Activated T-cell treated with anti-CD3 and anti-CD28 coated beads, Interleukin-2, amount 50 U/mL, for 72 hours (primary cell): ENCODE measurements around the gene STAG1. TPM values are rescaled to one million over a fixed set of nuclear protein-coding genes. Genes with fewer than 3 reads are reported as not detected.
A peak's percentile ranks its signal among the peaks of the same experiment; 100 is the strongest.

Source experiments
- ATAC-seq, 2 donors: fragments of 150-1000 bp; cut with Tn5 transposase; replicated peaks in 1 of 2; 2 replicates each; pipeline ENCODE4 v1.10.0; 2021; ENCODE audit warnings: moderate library complexity in 2 of 2, mild to moderate bottlenecking in 1 of 2
- DNase-seq, 2 donors: peaks; one replicate each; pipeline ENCODE4 v3.0.0; 2021 to 2022; ENCODE audit warnings: mixed read lengths in 1 of 2
- H3K27ac Mint-ChIP-seq: one replicate; pipeline ENCODE4 v1.8.0; 2022; ENCODE audit warnings: mild to moderate bottlenecking, moderate library complexity, mixed read lengths
- H3K27me3 Mint-ChIP-seq: one replicate; pipeline ENCODE4 v1.8.0; 2022; ENCODE audit warnings: low read depth, mixed read lengths
- H3K36me3 Mint-ChIP-seq, 2 donors: one replicate each; pipeline ENCODE4 v1.8.0; 2022; ENCODE audit warnings: mixed read lengths in 2 of 2, mild to moderate bottlenecking in 1 of 2; ENCODE audit not compliant: insufficient read depth in 2 of 2
- H3K4me1 Mint-ChIP-seq: one replicate; pipeline ENCODE4 v1.8.0; 2022; ENCODE audit warnings: low read depth, mixed read lengths
- H3K4me3 Mint-ChIP-seq, 2 donors: one replicate each; pipeline ENCODE4 v1.8.0; 2022; ENCODE audit warnings: mild to moderate bottlenecking in 2 of 2, mixed read lengths in 2 of 2, moderate library complexity in 2 of 2
- H3K9me3 Mint-ChIP-seq, 2 donors: one replicate each; pipeline ENCODE4 v1.8.0; 2022; ENCODE audit warnings: mixed read lengths in 2 of 2
- total RNA-seq, 2 donors: library from RNA; stranded (reverse); gene quantifications; one replicate each; pipeline ENCODE4 v1.2.3, GENCODE V29; 2022

STAG1 gene
- total RNA-seq, 2 donors from 2014 or later: 41.0 to 52.7 TPM

DNA sequence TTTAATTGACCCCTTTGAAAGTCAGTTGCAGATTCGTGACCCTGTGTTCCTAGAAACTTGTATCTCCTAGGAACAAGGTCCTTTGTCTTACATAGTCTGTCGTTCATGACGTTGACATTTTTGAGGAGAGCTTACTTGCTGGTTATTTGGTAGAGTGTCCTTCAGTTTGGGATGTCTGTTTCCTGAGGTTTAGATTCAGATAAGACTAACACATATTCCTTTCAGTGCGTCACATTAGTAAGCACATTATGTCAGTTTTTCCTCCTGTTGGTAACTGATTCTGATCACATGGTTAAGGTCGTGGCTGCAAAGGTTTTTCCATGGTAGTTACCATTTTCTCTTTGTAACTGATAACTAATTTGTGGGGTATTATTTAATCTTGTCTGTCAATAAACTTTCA is 421.3 kb downstream of the STAG1 start:
- Mint-ChIP-seq H3K4me3 (no peak overlapping the region), H3K4me1 (no peaks in the 10 kb centered on the region), H3K36me3 (peaks cover 3 to 14% of the 10 kb centered on the region in 2 donors), H3K9me3 (no peaks in the 10 kb centered on the region), H3K27me3 (no peaks in the 10 kb centered on the region), H3K27ac (no peak overlapping the region)
- ATAC-seq: no peak
- DNase-seq: no peak

DNA sequence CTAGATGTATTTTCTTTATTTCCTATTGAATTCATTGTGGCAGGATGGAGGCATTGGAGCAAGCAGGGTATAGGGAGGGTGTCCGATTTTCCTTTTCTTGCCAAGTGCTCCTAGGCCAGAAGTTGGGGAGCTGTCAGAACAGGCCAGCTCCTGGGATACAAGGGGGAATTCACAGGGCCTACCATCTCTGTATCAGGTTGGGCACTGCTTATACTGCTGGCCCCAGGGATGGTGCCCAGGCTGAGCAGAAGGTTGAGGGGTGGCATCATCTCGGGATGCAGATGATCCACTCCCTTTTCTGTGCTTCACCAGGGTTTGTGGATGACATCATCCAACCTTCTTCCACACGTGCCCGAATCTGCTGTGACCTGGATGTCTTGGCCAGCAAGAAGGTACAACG is 422.6 kb downstream of the STAG1 start:
- H3K27me3 Mint-ChIP-seq: no peaks in the 10 kb centered on the region
- ATAC-seq (no peak), DNase-seq (no peak)
- H3K4me1 Mint-ChIP-seq: no peaks in the 10 kb centered on the region
- no peak overlapping the region for H3K4me3 Mint-ChIP-seq
- H3K27ac Mint-ChIP-seq: peak overlapping the region; percentile 28
- H3K9me3 Mint-ChIP-seq: no peaks in the 10 kb centered on the region
- H3K36me3 Mint-ChIP-seq: peaks cover 4 to 19% of the 10 kb centered on the region in 2 donors

DNA sequence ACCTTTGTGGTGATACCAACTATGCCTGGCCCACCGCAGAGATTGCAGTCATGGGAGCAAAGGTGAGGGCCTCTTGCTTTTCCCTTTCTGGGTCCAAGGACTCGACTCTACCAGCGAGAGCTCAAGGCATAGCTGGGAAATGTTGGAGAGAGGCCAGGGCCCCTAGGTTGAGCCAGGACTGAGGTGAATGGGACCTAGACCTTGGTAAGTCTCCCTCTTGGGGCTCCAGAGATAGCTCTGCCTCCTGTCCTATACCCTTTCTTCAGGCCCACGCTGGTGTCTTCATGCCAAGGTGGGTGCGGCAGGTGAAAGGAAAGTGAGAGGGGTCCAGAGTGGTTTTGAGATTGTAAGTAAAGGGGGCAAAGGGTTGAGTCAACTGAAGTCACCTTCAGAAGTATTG is 424.5 kb downstream of the STAG1 start:
- Mint-ChIP-seq H3K4me1 (no peaks in the 10 kb centered on the region), H3K9me3 (peaks cover 3 to 5% of the 10 kb centered on the region in 2 donors), H3K27ac (no peak overlapping the region), H3K36me3 (peaks cover 13 to 31% of the 10 kb centered on the region in 2 donors), H3K4me3 (no peak overlapping the region), H3K27me3 (no peaks in the 10 kb centered on the region)
- DNase-seq: no peak
- no peak for ATAC-seq

DNA sequence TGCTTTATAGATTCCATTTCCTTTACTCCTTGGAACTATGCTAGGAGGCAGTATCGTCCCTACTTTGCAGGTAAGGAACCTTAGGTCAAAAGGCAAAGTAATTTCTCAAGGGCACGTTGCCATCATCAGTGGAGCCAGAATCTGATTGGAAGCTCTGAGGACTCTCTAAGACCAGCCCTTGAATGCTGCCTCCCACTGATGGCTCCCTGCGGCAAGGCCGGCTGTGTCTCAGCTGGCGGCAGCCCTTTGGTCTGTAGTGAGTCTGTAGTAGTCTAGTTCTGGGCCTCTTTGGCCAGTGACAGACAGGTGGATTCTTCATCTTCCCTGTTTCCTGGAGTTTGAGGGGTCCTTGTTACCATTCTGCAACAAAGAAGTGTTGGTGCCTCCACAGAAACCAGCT is 425.9 kb downstream of the STAG1 start:
- H3K4me1 Mint-ChIP-seq: no peaks in the 10 kb centered on the region
- DNase-seq (no peak), ATAC-seq (no peak)
- no peaks in the 10 kb centered on the region for H3K27me3 Mint-ChIP-seq
- H3K36me3 Mint-ChIP-seq: peaks cover 20 to 44% of the 10 kb centered on the region in 2 donors
- peaks cover 9 to 11% of the 10 kb centered on the region in 2 donors for H3K9me3 Mint-ChIP-seq
- no peak overlapping the region for H3K4me3 Mint-ChIP-seq
- peak overlapping the region; percentile 7 for H3K27ac Mint-ChIP-seq

DNA sequence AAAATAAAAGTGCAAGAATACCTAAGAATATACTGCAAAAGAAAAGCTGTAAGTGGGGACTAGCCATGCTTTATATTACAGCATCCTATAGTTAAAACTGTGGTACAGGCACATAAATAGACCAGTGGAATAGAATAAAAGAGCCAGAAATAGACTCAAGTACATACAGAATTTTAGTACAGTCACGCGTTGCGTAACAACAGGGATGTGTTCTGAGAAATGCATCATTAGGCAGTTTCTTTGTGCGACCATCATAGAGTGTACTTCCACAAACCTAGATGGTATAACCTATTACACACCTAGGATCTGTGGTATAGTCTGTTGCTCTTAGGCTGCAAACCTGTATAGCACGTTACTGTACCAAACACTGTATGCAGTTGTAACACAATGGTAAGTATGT is 440.2 kb downstream of the STAG1 start:
- Mint-ChIP-seq H3K9me3 (no peaks in the 10 kb centered on the region), H3K36me3 (peaks cover 0 to 12% of the 10 kb centered on the region in 2 donors), H3K27me3 (no peaks in the 10 kb centered on the region), H3K27ac (peak overlapping the region; percentile 46), H3K4me1 (no peaks in the 10 kb centered on the region), H3K4me3 (no peak overlapping the region)
- ATAC-seq (no peak), DNase-seq (no peak)

DNA sequence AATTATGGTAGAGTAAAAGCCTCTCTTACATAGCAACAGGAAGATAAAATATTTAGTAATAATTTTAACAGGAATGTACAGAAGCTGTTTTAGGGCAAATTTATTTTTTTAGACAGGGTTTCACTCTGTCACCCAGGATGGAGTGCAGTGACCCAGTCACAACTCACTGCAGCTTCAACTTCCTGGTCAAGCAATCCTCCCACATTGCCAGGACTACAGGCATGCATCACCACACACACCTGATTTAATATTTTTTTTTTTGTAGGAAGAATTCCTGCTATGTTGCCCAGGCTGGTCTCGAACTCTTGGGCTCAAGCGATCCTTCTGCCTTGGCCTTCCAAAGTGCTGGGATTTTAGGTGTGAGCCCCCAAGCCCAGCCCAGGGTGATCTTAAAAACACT is 440.9 kb downstream of the STAG1 start:
- no peaks in the 10 kb centered on the region for H3K9me3 Mint-ChIP-seq
- no peaks in the 10 kb centered on the region for H3K4me1 Mint-ChIP-seq
- no peaks in the 10 kb centered on the region for H3K27me3 Mint-ChIP-seq
- no peak overlapping the region for H3K27ac Mint-ChIP-seq
- H3K36me3 Mint-ChIP-seq: peaks cover 0 to 7% of the 10 kb centered on the region in 2 donors
- H3K4me3 Mint-ChIP-seq: no peak overlapping the region
- DNase-seq: no peak
- ATAC-seq: no peak

DNA sequence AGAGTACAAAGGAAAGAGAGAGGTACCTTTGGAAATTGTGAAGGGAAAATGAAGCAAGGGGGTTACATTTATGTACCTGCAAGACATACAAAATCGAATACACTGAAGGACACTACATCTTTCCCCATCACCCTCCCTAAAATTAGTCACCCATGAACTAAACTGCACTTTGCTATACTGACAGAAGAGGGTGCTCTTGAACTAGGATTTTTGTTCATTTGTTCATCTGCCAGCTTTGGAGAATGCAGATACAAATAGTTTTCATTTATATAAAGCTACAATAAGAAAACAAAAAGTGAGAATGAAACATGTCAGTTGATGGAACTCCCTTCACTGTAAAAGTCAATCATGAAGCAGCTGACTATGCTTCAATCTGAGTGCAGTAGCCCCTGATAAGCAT is 446.3 kb downstream of the STAG1 start:
- no peak overlapping the region for H3K4me3 Mint-ChIP-seq
- peak in 1 of 2 donors; percentile 19 for DNase-seq
- no peaks in the 10 kb centered on the region for H3K27me3 Mint-ChIP-seq
- ATAC-seq: no peak
- no peaks in the 10 kb centered on the region for H3K9me3 Mint-ChIP-seq
- no peaks in the 10 kb centered on the region for H3K4me1 Mint-ChIP-seq
- H3K36me3 Mint-ChIP-seq: peaks cover 1 to 8% of the 10 kb centered on the region in 2 donors
- H3K27ac Mint-ChIP-seq: peak overlapping the region; percentile 79

DNA sequence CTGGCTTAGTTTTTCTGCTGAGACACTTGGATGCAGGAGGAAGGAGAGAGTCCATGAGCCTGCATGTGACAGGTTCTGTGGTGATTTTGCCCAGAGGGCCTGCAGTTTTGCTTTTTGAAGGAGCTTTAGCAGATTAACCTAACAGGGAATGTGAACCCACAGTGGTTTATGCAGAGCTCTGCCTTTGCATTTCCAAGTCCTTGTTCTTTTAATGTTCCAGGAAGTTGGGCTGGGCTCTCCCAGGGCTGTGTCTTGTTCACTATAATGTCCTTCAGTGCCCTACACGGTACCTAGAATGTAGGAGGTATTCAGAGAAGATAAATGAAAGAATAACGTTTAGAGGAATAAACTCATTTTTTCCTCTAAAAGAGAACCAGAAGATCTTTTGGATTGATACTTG is 451.7 kb downstream of the STAG1 start:
- Mint-ChIP-seq H3K4me1 (no peaks in the 10 kb centered on the region), H3K27me3 (no peaks in the 10 kb centered on the region), H3K27ac (no peak overlapping the region), H3K4me3 (no peak overlapping the region), H3K9me3 (no peaks in the 10 kb centered on the region), H3K36me3 (peaks cover 0 to 6% of the 10 kb centered on the region in 2 donors)
- DNase-seq (no peak), ATAC-seq (no peak)

DNA sequence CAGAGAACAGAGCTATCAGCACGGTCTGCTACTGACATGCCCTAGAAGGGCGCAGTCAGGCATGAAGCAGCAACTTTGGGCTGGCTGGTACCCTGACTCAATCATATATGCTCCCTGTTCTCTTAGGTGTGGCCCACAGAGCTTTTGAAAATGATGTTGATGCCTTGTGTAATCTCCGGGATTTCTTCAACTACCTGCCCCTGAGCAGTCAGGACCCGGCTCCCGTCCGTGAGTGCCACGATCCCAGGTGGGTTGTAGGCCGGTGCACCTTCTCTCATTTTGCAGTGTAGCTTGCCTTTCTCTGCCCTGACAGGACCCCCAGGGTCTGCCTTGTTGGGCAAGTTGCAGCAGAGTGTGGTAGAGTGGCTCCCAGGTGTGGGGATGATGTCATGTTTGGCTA is 454.4 kb downstream of the STAG1 start:
- H3K27ac Mint-ChIP-seq: no peak overlapping the region
- DNase-seq: no peak

DNA sequence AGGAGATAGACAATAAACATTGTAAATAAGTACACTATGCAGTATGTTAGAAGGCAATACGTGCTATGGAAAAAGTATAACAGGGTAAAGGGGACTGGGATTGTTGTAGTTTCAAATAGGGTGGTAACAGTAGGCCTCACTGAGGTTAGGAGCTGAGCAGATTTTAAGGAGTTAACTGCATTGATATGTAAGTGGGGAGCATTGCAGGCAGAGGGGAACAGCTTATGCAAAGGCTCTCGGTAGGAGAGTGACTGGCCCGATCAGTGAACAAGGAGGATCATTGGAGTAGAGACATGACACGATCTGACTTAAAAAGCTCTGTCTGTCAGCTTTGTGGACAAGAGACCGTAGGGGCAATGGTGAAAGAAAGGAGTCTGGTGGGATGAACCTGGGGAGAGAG is 455.2 kb downstream of the STAG1 start:
- no peak overlapping the region for H3K27ac Mint-ChIP-seq

More for the DNA sequence above, 454.4 kb downstream of the STAG1 start:
- no peak overlapping the region for H3K4me3 Mint-ChIP-seq
- no peaks in the 10 kb centered on the region for H3K9me3 Mint-ChIP-seq
- no peak for ATAC-seq
- no peaks in the 10 kb centered on the region for H3K27me3 Mint-ChIP-seq
- no peaks in the 10 kb centered on the region for H3K4me1 Mint-ChIP-seq
- H3K36me3 Mint-ChIP-seq: peaks cover 0 to 6% of the 10 kb centered on the region in 2 donors

DNA sequence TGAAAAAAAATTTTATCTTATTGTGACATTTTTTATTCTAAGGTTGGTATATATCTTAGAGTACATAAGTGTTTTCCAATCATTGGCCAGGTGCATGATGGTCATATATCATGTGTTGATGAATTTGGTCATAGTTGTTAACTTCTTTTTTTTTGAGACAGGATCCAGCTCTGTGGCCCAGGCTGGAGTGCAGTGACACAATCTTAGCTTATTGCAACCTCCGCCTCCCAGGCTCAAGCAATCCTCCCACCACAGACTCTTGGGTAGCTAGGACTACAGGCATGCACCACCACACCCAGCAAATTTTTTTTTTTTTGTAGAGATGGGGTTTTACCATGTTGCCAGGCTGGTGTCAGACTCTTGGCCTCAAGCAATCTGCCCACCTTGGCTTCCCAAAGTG is 458.0 kb downstream of the STAG1 start:
- no peak for ATAC-seq
- Mint-ChIP-seq H3K36me3 (peaks cover 4 to 17% of the 10 kb centered on the region in 2 donors), H3K4me1 (peaks cover 4% of the 10 kb centered on the region), H3K27me3 (no peaks in the 10 kb centered on the region), H3K9me3 (no peaks in the 10 kb centered on the region), H3K27ac (no peak overlapping the region), H3K4me3 (no peak overlapping the region)
- DNase-seq: no peak

More for the DNA sequence above, 455.2 kb downstream of the STAG1 start:
- H3K4me1 Mint-ChIP-seq: no peaks in the 10 kb centered on the region
- H3K9me3 Mint-ChIP-seq: no peaks in the 10 kb centered on the region
- ATAC-seq (no peak), DNase-seq (no peak)
- H3K36me3 Mint-ChIP-seq: peaks cover 0 to 6% of the 10 kb centered on the region in 2 donors
- no peak overlapping the region for H3K4me3 Mint-ChIP-seq
- H3K27me3 Mint-ChIP-seq: no peaks in the 10 kb centered on the region

DNA sequence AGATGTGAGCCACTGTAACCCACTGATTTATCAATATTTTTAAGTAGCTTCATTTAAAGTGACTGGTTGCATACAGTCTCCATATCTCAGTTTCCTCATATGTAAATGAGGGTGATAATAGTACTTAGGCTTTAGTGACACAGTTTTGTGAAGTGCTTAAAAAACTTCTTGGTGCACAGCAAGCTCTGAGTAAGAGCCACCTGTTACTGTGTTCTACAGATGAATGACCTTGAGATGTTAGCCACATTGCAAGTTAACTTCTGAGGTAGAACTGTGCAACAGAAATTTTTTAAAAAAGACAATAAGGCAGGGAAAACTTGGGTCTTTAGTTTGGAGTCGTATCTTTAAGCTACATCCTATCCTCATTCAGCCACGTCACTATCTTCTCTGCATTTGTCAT is 458.9 kb downstream of the STAG1 start:
- Mint-ChIP-seq H3K36me3 (peaks cover 4 to 15% of the 10 kb centered on the region in 2 donors), H3K4me3 (no peak overlapping the region), H3K27ac (no peak overlapping the region), H3K27me3 (no peaks in the 10 kb centered on the region), H3K9me3 (no peaks in the 10 kb centered on the region), H3K4me1 (peaks cover 4% of the 10 kb centered on the region)
- no peak for ATAC-seq
- DNase-seq: no peak

DNA sequence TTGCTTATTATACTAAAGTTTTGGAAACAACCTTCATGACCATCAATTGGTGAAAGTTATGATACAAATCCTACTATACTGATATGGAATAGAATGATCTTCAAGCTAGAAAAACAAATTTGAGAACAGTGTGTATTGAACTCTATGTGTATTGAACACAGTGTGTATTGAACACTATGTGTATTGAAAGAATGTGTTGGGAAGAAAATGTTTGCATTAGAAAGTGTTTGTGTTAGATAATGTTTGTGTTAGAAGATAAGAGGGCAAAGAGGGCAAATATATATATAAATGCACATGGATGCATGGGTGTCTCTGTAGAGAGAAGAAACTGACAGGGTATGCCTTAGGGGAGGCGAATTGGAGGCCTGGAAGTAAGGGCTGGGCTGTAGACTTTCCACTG is 459.7 kb downstream of the STAG1 start:
- Mint-ChIP-seq H3K27ac (no peak overlapping the region), H3K4me3 (no peak overlapping the region), H3K9me3 (no peaks in the 10 kb centered on the region), H3K4me1 (peaks cover 4% of the 10 kb centered on the region), H3K27me3 (no peaks in the 10 kb centered on the region), H3K36me3 (peaks cover 4 to 11% of the 10 kb centered on the region in 2 donors)
- DNase-seq (no peak), ATAC-seq (no peak)

DNA sequence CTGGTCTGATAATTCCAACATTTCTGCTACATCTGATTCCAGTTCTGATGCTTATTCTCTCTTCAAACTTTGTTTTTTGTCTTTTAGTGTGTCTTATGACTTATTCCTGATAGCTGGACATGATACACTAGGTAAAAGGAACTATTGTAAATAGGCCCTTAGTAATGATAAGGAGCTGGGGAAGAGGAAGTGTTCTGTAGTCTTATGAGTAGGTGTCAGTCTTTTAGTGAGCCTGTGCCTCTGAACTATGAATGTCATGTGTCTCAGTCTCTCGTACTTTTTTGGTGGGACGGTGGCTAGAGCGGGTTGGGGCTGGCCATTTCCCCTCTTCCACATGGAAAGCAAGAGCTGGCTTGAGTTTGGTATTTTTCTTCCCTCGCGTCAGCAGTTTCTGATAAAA is 460.9 kb downstream of the STAG1 start:
- Mint-ChIP-seq H3K27ac (no peak overlapping the region), H3K4me3 (no peak overlapping the region), H3K27me3 (no peaks in the 10 kb centered on the region), H3K9me3 (no peaks in the 10 kb centered on the region), H3K4me1 (peaks cover 4% of the 10 kb centered on the region), H3K36me3 (peaks cover 6 to 15% of the 10 kb centered on the region in 2 donors)
- no peak for DNase-seq
- ATAC-seq: no peak
